Endodermal cell (in vitro differentiated cells): ENCODE data around the gene RNF146. TPM values are rescaled to one million over a fixed set of nuclear protein-coding genes. Genes with fewer than 3 reads are reported as not detected.

Experiments
- DNase-seq: peaks from one replicate; pipeline ENCODE4 v3.0.0-alpha.2; 2017
- H3K27ac ChIP-seq: 2 replicates; pipeline ENCODE4 v1.5.1; 2013; ENCODE audit warnings: mild to moderate bottlenecking, low read depth, low read length, moderate library complexity
- H3K27me3 ChIP-seq: 2 replicates; pipeline ENCODE4 v1.6.1; 2013; ENCODE audit warnings: mild to moderate bottlenecking, low read length, moderate library complexity; ENCODE audit not compliant: insufficient read depth, control insufficient read depth, poor library complexity, severe bottlenecking
- H3K36me3 ChIP-seq: 2 replicates; pipeline ENCODE4 v1.7.0; 2013; ENCODE audit warnings: mild to moderate bottlenecking, low read length, moderate library complexity; ENCODE audit not compliant: control insufficient read depth, insufficient read depth
- H3K4me1 ChIP-seq: one replicate; pipeline ENCODE4 v1.7.0; 2013; ENCODE audit warnings: low read length; ENCODE audit not compliant: control insufficient read depth, insufficient read depth
- H3K4me3 ChIP-seq: 2 replicates; pipeline ENCODE4 v1.5.1; 2013; ENCODE audit warnings: mild to moderate bottlenecking, low read length, moderate library complexity
- H3K9ac ChIP-seq: 2 replicates; pipeline ENCODE4 v1.6.1; 2013; ENCODE audit warnings: mild to moderate bottlenecking, low read length, moderate library complexity; ENCODE audit not compliant: poor library complexity, severe bottlenecking; ENCODE audit errors: extremely low read depth
- H3K9me3 ChIP-seq: 2 replicates; pipeline ENCODE4 v1.6.1; 2013; ENCODE audit warnings: mild to moderate bottlenecking, low read length, moderate library complexity; ENCODE audit not compliant: control insufficient read depth
- H3K27ac Mint-ChIP-seq: 2 replicates; pipeline ENCODE4 v1.8.0; 2020; ENCODE audit warnings: mixed read lengths
- H3K27me3 Mint-ChIP-seq: 2 replicates; pipeline ENCODE4 v1.8.0; 2021; ENCODE audit warnings: mild to moderate bottlenecking, mixed read lengths; ENCODE audit not compliant: insufficient read depth
- H3K36me3 Mint-ChIP-seq: 2 replicates; pipeline ENCODE4 v1.8.0; 2020; ENCODE audit warnings: low read depth, mixed read lengths
- H3K4me1 Mint-ChIP-seq: 2 replicates; pipeline ENCODE4 v1.8.0; 2020; ENCODE audit warnings: mixed read lengths
- H3K4me3 Mint-ChIP-seq: 2 replicates; pipeline ENCODE4 v1.8.0; 2020; ENCODE audit warnings: mild to moderate bottlenecking, moderate library complexity, mixed read lengths
- H3K9me3 Mint-ChIP-seq: 2 replicates; pipeline ENCODE4 v1.8.0; 2020; ENCODE audit warnings: mild to moderate bottlenecking, mixed read lengths
- WGBS, 2 experiments: methylation state at CpG; one replicate each; pipeline versions ENCODE4 v1.1.5 to v1.1.7; 2013; ENCODE audit warnings: missing lambda C conversion rate in 2 of 2, mixed read lengths in 1 of 2; ENCODE audit not compliant: insufficient coverage in 1 of 2, insufficient read length in 1 of 2; 5-methylcytosine and 5-hydroxymethylcytosine counted together
- total RNA-seq, 2 donors: library from RNA; stranded (reverse); fragmentation: NEBNext Ultra II Directional in 1 of 2; extraction: Animal tissue kit (Norgen Biotek cat#: 25700) in 1 of 2; gene quantifications; 2 replicates in 1 of 2; 3 replicates in 1 of 2; pipeline ENCODE4 v1.2.1, GENCODE V29; 2021
- TF ChIP-seq, protein P1 (sequence below): fragments of 200-600 bp; sonication (generic); conservative IDR thresholded peaks from 2 replicates; pipeline ENCODE4 v1.5.0; 2021; ENCODE audit warnings: antibody characterized with exemption, mild to moderate bottlenecking

The RNF146 gene
- total RNA-seq, 2 donors from 2014 or later: 43.9 to 44.6 TPM

DNA sequence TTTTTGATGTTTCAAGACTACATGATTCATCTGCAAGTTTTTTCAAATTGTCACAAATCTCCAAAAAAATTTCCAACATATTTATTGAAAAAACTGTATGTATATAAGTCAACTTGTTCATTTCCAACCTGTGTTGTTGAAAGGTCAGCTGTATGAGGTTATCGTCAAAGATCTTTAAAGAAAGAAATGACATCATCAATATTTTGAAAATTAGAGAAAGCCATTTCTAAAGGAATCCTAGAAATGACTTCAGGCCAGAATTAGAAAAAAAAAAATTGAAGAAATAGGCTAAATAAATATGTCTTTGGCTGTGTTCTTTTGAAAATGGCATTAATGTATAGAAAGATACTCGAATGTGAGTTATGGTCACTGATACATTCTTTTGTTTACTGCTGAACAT is 6.8 kb downstream of the RNF146 start:
- H3K4me3 ChIP-seq: no peak overlapping the region
- DNase-seq: no peak
- no peak overlapping the region for H3K27ac ChIP-seq
- H3K9me3 ChIP-seq: no peaks in the 10 kb centered on the region
- H3K9ac ChIP-seq: no peak overlapping the region
- no peaks in the 10 kb centered on the region for H3K27me3 ChIP-seq
- Mint-ChIP-seq H3K9me3 (no peaks in the 10 kb centered on the region), H3K27me3 (no peaks in the 10 kb centered on the region), H3K4me1 (peaks cover 30% of the 10 kb centered on the region), H3K27ac (no peak overlapping the region), H3K4me3 (no peak overlapping the region), H3K36me3 (peaks cover 4% of the 10 kb centered on the region)
- H3K36me3 ChIP-seq: peaks cover 3% of the 10 kb centered on the region
- TF ChIP-seq, protein P1, sequence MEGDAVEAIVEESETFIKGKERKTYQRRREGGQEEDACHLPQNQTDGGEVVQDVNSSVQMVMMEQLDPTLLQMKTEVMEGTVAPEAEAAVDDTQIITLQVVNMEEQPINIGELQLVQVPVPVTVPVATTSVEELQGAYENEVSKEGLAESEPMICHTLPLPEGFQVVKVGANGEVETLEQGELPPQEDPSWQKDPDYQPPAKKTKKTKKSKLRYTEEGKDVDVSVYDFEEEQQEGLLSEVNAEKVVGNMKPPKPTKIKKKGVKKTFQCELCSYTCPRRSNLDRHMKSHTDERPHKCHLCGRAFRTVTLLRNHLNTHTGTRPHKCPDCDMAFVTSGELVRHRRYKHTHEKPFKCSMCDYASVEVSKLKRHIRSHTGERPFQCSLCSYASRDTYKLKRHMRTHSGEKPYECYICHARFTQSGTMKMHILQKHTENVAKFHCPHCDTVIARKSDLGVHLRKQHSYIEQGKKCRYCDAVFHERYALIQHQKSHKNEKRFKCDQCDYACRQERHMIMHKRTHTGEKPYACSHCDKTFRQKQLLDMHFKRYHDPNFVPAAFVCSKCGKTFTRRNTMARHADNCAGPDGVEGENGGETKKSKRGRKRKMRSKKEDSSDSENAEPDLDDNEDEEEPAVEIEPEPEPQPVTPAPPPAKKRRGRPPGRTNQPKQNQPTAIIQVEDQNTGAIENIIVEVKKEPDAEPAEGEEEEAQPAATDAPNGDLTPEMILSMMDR: no peak
- no peaks in the 10 kb centered on the region for H3K4me1 ChIP-seq
- WGBS, 2 experiments: 93 to 100% methylated on average over 2 of the region's 2 CpGs

DNA sequence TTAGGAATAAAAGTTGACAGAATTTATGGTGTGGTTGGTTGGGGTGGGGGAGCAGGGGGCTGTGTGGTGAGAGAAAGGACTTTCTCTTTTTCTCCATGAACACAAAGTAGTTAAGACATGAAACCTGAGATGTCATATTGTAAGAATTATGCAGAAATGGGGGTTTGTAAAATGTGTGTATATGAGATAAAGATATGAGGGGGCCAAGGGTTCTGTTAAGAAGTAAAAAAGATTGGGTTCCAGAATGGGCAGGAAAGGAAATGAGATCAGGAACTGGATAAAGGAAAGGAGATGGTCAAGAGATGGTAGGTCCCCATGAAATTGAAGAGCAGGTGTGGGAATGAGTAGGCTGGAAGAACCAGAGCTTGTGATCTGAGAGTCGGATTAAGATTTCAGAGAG is 9.7 kb downstream of the RNF146 start:
- Mint-ChIP-seq H3K27me3 (no peaks in the 10 kb centered on the region), H3K4me1 (peaks cover 17% of the 10 kb centered on the region), H3K27ac (no peak overlapping the region), H3K36me3 (peaks cover 4% of the 10 kb centered on the region), H3K4me3 (no peak overlapping the region), H3K9me3 (no peaks in the 10 kb centered on the region)
- no peaks in the 10 kb centered on the region for H3K4me1 ChIP-seq
- H3K4me3 ChIP-seq: no peak overlapping the region
- no peak overlapping the region for H3K9ac ChIP-seq
- no peak overlapping the region for H3K27ac ChIP-seq
- TF ChIP-seq, protein P1: no peak
- DNase-seq: no peak
- WGBS, 2 experiments: 96 to 100% methylated on average over 1 of the region's 1 CpG
- H3K36me3 ChIP-seq: peaks cover 14% of the 10 kb centered on the region
- H3K9me3 ChIP-seq: no peaks in the 10 kb centered on the region
- H3K27me3 ChIP-seq: no peaks in the 10 kb centered on the region

DNA sequence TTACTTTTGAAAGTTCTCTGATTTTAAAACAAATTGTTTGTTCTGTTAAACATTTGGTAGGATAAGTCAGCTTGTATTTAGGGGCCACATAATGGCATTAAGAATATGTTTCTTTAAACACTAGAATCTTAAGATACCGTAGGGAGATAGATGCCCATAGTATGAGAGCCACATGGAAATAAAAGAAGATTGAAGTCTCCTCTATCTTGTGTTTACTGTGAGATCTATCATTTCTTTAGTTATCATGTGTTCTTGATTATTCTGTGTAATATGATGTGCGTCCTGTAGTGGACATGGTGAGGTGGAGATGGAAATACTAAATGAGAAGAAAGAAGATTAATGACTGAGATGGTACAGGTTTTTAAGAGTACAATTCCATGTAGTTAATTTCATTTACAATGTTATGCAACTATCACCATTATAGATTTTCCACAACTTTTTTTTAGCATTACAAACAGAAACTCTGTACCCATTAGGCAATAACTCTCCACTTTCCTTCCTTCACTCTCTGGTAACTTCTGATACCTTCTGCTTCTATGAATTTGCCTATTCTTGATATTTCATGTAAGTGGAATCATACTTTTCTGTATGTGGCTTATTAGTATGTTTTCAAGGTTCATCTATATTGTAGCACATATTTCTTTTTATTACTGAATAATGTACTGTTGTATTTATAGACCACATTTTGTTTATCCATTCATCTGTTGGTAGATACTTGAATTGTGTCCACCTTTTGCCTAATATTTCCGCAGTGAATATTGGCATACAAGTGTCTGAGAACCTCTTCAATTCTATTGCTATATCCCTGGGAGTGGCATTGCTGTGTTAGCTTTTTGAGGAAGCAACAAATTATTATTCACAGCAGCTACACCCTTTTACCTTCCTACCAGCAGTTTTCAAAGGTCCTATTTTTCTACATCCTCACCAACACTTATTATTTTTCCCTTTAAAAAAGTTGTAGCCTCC is 11.5 kb downstream of the RNF146 start:
- Histone ChIP-seq H3K9me3 (no peaks in the 10 kb centered on the region), H3K27ac (no peak overlapping the region), H3K36me3 (peaks cover 32% of the 10 kb centered on the region), H3K4me3 (no peak overlapping the region), H3K4me1 (no peaks in the 10 kb centered on the region), H3K27me3 (no peaks in the 10 kb centered on the region), H3K9ac (no peak overlapping the region)
- Mint-ChIP-seq H3K27me3 (no peaks in the 10 kb centered on the region), H3K27ac (no peak overlapping the region), H3K4me3 (no peak overlapping the region), H3K9me3 (no peaks in the 10 kb centered on the region), H3K36me3 (peaks cover 17% of the 10 kb centered on the region), H3K4me1 (peaks cover 10% of the 10 kb centered on the region)
- TF ChIP-seq, protein P1: no peak
- 96% methylated on average over 3 of the region's 3 CpGs; no CpG with 5 or more reads in 1 of the 2 experiments for WGBS, 2 experiments
- DNase-seq: no peak
